A549 (cell line): ENCODE results near the gene SRSF10.

Experiments
- CTCF ChIP-seq: fragments of >200 bp; sonication (Bioruptor Twin); formaldehyde crosslinking; IDR thresholded peaks from 3 replicates; pipeline ENCODE4 v1.5.1; 2016
- ESRRA ChIP-seq: fragments of 150-350 bp; IDR thresholded peaks from 2 replicates; pipeline ENCODE4 v1.6.1; 2014; ENCODE audit warnings: mild to moderate bottlenecking, low read length, borderline replicate concordance
- FOSL2 ChIP-seq, 2 experiments: fragments of 450-650 bp in 1 of 2; fragments of >200 bp in 1 of 2; sonication (Bioruptor Twin) in 1 of 2; formaldehyde crosslinking; IDR thresholded peaks; 2 replicates each; pipeline versions ENCODE4 v1.5.0 to v1.6.1; 2016 to 2020; ENCODE audit warnings: mild to moderate bottlenecking in 1 of 2, moderate library complexity in 1 of 2
- JUNB ChIP-seq: fragments of >200 bp; sonication (Bioruptor Twin); formaldehyde crosslinking; IDR thresholded peaks from 2 replicates; pipeline ENCODE4 v1.6.1; 2016

GRCh38 chr1:24003331-24003972 lies 23.3 kb upstream of the SRSF10 start:
- TF ChIP-seq JUNB = no peak
- TF ChIP-seq FOSL2 (IDR thresholded peaks at IDR 0.05) = no peak
- TF ChIP-seq FOSL2 (CRISPR knock-in tag; IDR thresholded peaks at IDR 0.05) = no peak
- TF ChIP-seq CTCF = no peak
- no peak for TF ChIP-seq ESRRA
